GM18951 (cell line): ENCODE results near the gene ANKS6.

Experiments used
- POLR2A ChIP-seq: IDR thresholded peaks from 4 replicates; pipeline ENCODE4 v1.6.1; 2011; ENCODE audit warnings: mild to moderate bottlenecking; ENCODE audit not compliant: insufficient read length, insufficient read depth; ENCODE audit errors: extremely low read depth
- in situ Hi-C: fragments of 300-500 bp; cut with MboI; formaldehyde crosslinking; loops from one replicate; pipeline ENCODE4 v1.12.0; 2022; ENCODE audit warnings: low sequenced_read_pairs, mixed read lengths, inconsistent platforms; ENCODE audit not compliant: unreplicated experiment

The ANKS6 gene

GRCh38 chr9:98783518-98784226 is 12.7 kb downstream of the ANKS6 start:
- no peak for TF ChIP-seq POLR2A
- in situ Hi-C loops: loop anchor here (25.0 kb wide), 1 partner anchor 471 kb away; no protein-coding TSS in a partner anchor

- TF ChIP-seq POLR2A: no peak
- in situ Hi-C loops: loop anchor here (25.0 kb wide), 1 partner anchor 469 kb away; no protein-coding TSS in a partner anchor
These were observed 14.6 kb downstream of the ANKS6 start for GRCh38 chr9:98781588-98782383.

- no peak for TF ChIP-seq POLR2A
- in situ Hi-C loops: loop anchor here (25.0 kb wide), 1 partner anchor 468 kb away; no protein-coding TSS in a partner anchor
These were observed 16.2 kb downstream of the ANKS6 start for GRCh38 chr9:98780059-98780749.

GRCh38 chr9:98778711-98779530 is 17.4 kb downstream of the ANKS6 start:
- in situ Hi-C loops: loop anchor here (10.0 to 25.0 kb wide), 2 partner anchors 244 to 467 kb away; no protein-coding TSS in a partner anchor

GRCh38 chr9:98778251-98778650 is 18.1 kb downstream of the ANKS6 start:
- in situ Hi-C loops: loop anchor here (10.0 to 25.0 kb wide), 2 partner anchors 243 to 466 kb away; no protein-coding TSS in a partner anchor
- TF ChIP-seq POLR2A: no peak

More at GRCh38 chr9:98778711-98779530, 17.4 kb downstream of the ANKS6 start:
- no peak for TF ChIP-seq POLR2A

GRCh38 chr9:98777618-98778017 is 18.7 kb downstream of the ANKS6 start:
- no peak for TF ChIP-seq POLR2A
- in situ Hi-C loops: loop anchor here (10.0 to 25.0 kb wide), 2 partner anchors 243 to 465 kb away; no protein-coding TSS in a partner anchor

- in situ Hi-C loops: loop anchor here (10.0 to 25.0 kb wide), 2 partner anchors 241 to 464 kb away; no protein-coding TSS in a partner anchor
- no peak for TF ChIP-seq POLR2A
These were observed 20.4 kb downstream of the ANKS6 start for GRCh38 chr9:98775831-98776441.

GRCh38 chr9:98774746-98775145 is 21.6 kb downstream of the ANKS6 start:
- TF ChIP-seq POLR2A: no peak
- in situ Hi-C loops: loop anchor here (10.0 to 25.0 kb wide), 2 partner anchors 240 to 462 kb away; no protein-coding TSS in a partner anchor

GRCh38 chr9:98773721-98774120 is 22.6 kb downstream of the ANKS6 start:
- in situ Hi-C loops: loop anchor here (10.0 kb wide), 1 partner anchor 239 kb away; no protein-coding TSS in a partner anchor
- TF ChIP-seq POLR2A: no peak

GRCh38 chr9:98772364-98773155 is 23.8 kb downstream of the ANKS6 start:
- in situ Hi-C loops: loop anchor here (10.0 kb wide), 1 partner anchor 238 kb away; no protein-coding TSS in a partner anchor
- no peak for TF ChIP-seq POLR2A
